Ectodermal cell (in vitro differentiated cells): Measurements from ENCODE around the gene EPAS1.

ENCODE experiments used
- H3K27ac ChIP-seq: 2 replicates; pipeline ENCODE4 v1.7.0; 2013; ENCODE audit warnings: mild to moderate bottlenecking, low read depth, low read length; ENCODE audit not compliant: insufficient read depth, poor library complexity, severe bottlenecking
- H3K27me3 ChIP-seq: 2 replicates; pipeline ENCODE4 v1.7.0; 2013; ENCODE audit warnings: mild to moderate bottlenecking, low read length; ENCODE audit not compliant: insufficient read depth, control insufficient read depth, poor library complexity, severe bottlenecking
- H3K36me3 ChIP-seq: one replicate; pipeline ENCODE4 v1.7.0; 2013; ENCODE audit warnings: low read length; ENCODE audit not compliant: control insufficient read depth, insufficient read depth
- H3K4me1 ChIP-seq: one replicate; pipeline ENCODE4 v1.7.0; 2013; ENCODE audit warnings: low read length; ENCODE audit not compliant: control insufficient read depth, insufficient read depth
- H3K4me3 ChIP-seq: 2 replicates; pipeline ENCODE4 v1.7.0; 2013; ENCODE audit warnings: low read depth, low read length, control low read depth; ENCODE audit not compliant: insufficient read depth
- H3K9me3 ChIP-seq: 2 replicates; pipeline ENCODE4 v1.7.0; 2013; ENCODE audit warnings: mild to moderate bottlenecking, low read length, moderate library complexity; ENCODE audit not compliant: control insufficient read depth
- WGBS, 2 experiments: methylation state at CpG; one replicate each; pipeline ENCODE4 v1.1.7; 2013; ENCODE audit warnings: missing lambda C conversion rate in 2 of 2; 5-methylcytosine and 5-hydroxymethylcytosine counted together

EPAS1 gene

DNA sequence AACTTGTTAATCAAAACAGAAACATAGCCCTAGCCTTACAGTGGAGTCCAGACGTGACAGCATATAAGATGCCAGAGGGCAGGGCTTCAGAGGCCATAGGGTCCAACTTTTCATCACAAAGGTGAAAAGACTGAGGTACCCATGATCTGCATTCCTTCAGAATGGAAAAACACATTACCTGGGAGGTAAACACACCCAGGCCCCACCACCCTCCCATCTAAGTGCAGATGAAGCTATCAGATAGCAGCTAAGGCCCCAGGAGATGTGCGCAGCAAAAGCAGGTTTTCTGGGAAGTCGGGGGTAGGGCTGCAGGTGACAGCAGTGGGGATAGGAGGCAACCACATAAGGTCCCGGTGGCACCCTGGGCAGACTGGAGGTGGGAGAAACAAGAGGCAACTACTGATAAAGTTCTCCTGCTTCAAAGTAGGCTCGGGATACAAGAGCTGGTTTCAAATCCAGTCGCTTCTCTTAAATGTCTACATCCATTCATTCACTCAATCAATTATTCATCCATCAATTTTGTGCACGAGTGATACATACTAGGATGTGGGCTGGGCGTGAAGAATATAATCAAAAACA lies 107.1 kb downstream of the EPAS1 start:
- WGBS, 2 experiments, result 92 to 97% methylated on average over 8 of the region's 8 CpGs
- Histone ChIP-seq H3K36me3 (no peaks in the 10 kb centered on the region), H3K27ac (no peak overlapping the region), H3K4me3 (no peak overlapping the region), H3K4me1 (peaks cover 7% of the 10 kb centered on the region), H3K9me3 (no peaks in the 10 kb centered on the region), H3K27me3 (no peaks in the 10 kb centered on the region)

DNA sequence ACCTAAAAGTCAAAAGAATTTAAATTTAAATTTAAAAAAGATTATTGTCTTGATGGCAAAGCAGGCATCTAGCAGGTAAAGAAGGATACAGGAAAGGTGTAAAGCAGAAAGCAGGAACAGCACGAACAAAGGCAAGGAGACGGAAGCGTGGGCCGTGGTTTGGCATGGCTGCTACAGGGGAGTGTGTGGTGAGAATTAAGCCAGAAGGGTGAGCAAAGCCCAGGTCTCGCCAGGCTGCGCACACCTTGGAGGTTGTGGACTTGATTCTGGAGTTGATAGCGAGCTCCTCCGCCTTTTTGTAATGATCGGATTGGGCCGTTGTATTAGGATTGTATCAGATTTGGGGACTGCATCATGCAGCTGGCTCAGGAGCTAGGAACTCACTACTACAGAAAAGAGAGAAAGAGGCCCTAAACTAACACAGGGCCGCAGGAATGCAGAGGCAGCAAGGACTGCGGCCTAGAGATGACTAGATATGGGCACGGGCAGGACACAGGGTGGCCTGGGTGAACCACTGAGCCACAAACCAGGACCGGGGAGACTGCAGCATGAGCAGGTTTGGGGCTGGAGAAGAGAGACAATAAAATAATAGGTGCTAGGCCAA lies 110.7 kb downstream of the EPAS1 start:
- H3K27ac ChIP-seq, result no peak overlapping the region
- no peaks in the 10 kb centered on the region for H3K9me3 ChIP-seq
- no peaks in the 10 kb centered on the region for H3K27me3 ChIP-seq
- H3K4me1 ChIP-seq, result peaks cover 12% of the 10 kb centered on the region
- H3K4me3 ChIP-seq, result no peak overlapping the region
- H3K36me3 ChIP-seq, result no peaks in the 10 kb centered on the region
- WGBS, 2 experiments, result 93 to 96% methylated on average over 14 of the region's 14 CpGs

DNA sequence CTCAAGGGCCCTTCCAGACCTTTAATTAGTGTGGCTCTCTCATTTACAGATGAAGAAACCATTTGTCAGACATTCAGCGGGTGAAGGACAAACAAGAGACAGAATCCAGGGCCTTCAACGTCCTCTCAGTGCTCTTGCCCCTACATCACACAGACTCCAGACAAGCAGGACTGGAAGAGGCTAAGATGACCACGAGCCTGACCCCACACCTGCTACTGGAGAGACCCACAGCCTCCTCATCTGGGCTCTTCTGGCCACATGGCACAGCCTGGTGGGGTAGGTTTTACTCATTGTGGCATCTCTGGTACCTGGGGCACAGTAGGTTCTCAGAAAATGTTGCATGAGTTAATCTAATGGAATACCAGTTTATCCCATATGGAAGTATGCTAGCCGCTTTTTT lies 112.5 kb downstream of the EPAS1 start:
- Histone ChIP-seq H3K4me1 (peaks cover 12% of the 10 kb centered on the region), H3K27ac (no peak overlapping the region), H3K9me3 (no peaks in the 10 kb centered on the region), H3K4me3 (no peak overlapping the region), H3K36me3 (no peaks in the 10 kb centered on the region), H3K27me3 (no peaks in the 10 kb centered on the region)
- WGBS, 2 experiments, result 77 to 83% methylated on average over 4 of the region's 4 CpGs

DNA sequence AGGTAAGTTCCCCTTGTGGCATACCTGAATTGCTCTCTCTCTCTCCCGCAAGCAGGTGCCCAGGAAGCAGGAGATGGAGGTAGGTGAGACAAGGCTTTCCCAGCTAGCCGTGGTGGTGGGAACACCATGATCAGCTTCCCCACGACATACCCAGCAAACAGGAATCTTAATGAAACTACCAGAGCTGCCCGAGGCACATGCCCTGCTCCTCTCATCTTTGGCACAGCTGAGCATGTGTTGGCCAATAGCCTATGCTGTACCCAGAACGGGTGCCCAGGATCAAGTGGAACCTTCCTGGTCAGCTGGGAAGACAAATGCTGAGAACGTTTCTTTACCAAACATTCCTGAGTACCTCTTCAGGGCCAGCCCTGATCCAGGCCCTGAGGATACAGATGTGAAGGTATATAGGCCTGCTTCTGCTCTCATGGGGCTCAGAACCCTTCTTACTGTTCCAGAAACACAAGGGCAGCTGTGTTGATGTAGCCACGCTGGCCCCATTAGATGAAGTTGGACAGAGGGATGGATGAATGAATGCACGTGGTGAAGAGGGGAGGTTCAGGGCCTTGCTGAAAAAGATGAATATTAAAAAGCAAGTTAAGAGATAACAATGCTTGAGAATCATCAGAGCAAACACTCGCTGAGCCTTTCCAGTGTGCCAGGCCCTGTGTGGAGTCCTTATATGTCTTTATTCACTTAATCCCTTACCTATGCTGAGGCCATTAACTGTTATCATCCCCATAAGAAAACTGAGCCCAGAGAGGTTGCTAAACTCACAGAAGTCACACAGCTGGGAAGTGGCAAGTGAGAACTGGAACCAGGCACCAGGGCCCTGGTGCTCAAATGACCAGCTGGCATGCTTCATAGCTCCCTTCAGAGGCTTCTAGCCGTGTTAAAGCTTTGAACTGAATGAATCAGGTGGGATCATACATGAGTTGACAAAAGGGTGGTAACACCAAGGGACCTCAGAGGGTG lies 113.4 kb downstream of the EPAS1 start:
- no peaks in the 10 kb centered on the region for H3K36me3 ChIP-seq
- 91 to 94% methylated on average over 10 of the region's 10 CpGs for WGBS, 2 experiments

DNA sequence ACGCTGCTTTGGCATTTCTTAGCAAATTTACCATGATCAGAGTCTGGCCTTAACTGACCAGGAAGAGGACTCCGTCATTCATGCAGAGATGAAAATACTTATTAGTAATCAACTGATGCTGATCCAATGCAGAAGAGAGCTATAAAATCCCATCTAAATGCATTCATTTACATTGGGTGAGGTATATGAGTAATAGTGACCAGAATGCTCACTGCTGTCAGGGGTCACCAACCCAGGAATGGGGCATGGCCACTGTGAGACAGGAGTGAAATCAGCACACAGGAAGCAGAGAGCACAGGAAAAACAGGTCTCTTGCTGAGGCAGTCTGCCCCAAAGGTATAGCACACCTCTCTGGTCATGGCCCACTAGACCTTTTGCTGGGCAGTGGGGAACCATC lies 114.0 kb downstream of the EPAS1 start:
- 93 to 100% methylated on average over 1 to 2 of the region's 2 CpGs for WGBS, 2 experiments
- H3K4me1 ChIP-seq, result peaks cover 12% of the 10 kb centered on the region

More for the DNA sequence above, 113.4 kb downstream of the EPAS1 start:
- H3K9me3 ChIP-seq, result no peaks in the 10 kb centered on the region
- peaks cover 12% of the 10 kb centered on the region for H3K4me1 ChIP-seq
- no peaks in the 10 kb centered on the region for H3K27me3 ChIP-seq
- no peak overlapping the region for H3K27ac ChIP-seq
- H3K4me3 ChIP-seq, result no peak overlapping the region

DNA sequence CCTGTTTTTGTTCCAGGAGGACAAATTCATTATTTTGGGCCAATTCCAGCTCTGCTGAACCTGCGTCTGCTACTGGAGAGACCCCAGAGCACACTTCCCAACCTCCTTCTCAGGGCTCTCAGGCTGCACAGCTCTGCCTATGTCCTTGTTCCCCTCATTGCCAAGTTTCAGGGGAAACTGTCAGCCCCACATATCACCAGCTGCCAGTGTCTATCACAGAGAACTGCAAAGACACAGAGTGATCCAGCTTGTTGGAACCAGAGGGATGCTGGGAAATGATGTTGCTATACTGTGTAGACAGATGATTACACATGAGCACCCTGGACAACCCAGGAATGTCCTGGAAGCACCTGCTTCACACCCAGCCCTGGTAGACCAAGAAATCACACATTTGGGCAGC lies 114.8 kb downstream of the EPAS1 start:
- peaks cover 12% of the 10 kb centered on the region for H3K4me1 ChIP-seq
- 84 to 92% methylated on average over 1 of the region's 1 CpG for WGBS, 2 experiments
- H3K36me3 ChIP-seq, result no peaks in the 10 kb centered on the region
- H3K27ac ChIP-seq, result no peak overlapping the region
- no peak overlapping the region for H3K4me3 ChIP-seq
- H3K9me3 ChIP-seq, result peaks cover 2% of the 10 kb centered on the region
- H3K27me3 ChIP-seq, result no peaks in the 10 kb centered on the region

More for the DNA sequence above, 114.0 kb downstream of the EPAS1 start:
- H3K27ac ChIP-seq, result no peak overlapping the region
- H3K27me3 ChIP-seq, result no peaks in the 10 kb centered on the region
- H3K9me3 ChIP-seq, result no peaks in the 10 kb centered on the region
- no peaks in the 10 kb centered on the region for H3K36me3 ChIP-seq
- no peak overlapping the region for H3K4me3 ChIP-seq

DNA sequence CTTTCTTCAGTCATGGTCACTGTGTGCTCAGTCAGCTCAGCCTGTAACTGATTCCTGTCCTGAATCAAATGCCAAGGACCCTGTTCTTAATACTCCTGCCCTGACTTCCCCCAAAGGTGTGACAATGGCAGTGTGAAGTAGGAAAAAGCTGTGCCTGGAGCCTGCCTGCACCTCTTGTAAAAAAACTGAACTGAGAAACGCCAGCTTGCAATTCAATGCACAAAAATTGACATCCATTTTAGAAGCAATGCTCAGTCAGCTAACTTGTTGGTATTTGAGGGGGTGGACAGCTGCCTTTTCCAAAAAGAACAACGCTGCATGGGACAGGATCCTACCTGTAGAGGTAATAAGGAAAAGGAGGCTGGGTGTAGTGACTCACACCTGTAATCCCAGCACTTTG lies 115.9 kb downstream of the EPAS1 start:
- Histone ChIP-seq H3K27ac (no peak overlapping the region), H3K36me3 (no peaks in the 10 kb centered on the region), H3K27me3 (no peaks in the 10 kb centered on the region), H3K4me3 (no peak overlapping the region), H3K4me1 (peaks cover 12% of the 10 kb centered on the region), H3K9me3 (peaks cover 2% of the 10 kb centered on the region)
- WGBS, 2 experiments, result 83 to 100% methylated on average over 2 of the region's 2 CpGs

DNA sequence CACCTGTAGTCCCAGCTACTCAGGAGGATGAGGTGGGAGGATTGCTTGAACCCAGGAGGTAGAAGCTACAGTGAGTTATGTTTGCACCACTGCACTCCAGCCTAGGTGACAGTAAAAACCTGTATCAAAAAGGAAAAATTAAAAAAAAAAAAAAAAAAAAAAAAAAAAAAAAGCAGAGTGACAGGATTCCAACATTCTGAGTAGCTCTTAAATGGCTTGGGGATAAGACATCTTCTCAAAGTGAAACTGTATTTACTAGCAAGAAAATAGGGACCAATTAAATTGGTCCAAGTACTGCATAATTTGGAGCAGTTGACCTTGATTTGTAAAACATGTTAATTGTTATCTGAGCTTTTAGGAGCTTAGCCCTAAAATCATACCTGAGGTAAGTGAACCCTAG lies 116.4 kb downstream of the EPAS1 start:
- no peak overlapping the region for H3K4me3 ChIP-seq
- H3K27me3 ChIP-seq, result no peaks in the 10 kb centered on the region
- H3K27ac ChIP-seq, result no peak overlapping the region
- H3K36me3 ChIP-seq, result no peaks in the 10 kb centered on the region
- H3K4me1 ChIP-seq, result peaks cover 11% of the 10 kb centered on the region
- peaks cover 2% of the 10 kb centered on the region for H3K9me3 ChIP-seq

DNA sequence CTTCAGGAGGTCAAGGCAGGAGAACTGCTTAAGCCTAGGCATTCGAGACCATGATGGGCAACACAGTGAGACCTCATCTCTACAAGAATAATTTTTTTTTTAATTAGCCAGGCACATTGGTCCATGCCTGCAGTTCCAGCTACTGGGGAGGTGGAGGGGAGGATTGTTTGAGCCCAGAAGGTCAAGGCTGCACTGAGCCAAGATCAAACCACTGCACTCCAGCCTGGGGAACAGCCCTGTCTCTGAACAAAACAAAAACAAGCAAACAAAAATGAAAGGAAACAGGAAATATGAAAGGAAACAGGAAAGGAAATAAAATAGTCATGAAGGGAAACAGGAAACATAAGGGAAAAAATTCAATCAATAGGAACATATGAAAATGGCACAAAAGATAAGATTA lies 117.5 kb downstream of the EPAS1 start:
- no peaks in the 10 kb centered on the region for H3K36me3 ChIP-seq
- WGBS, 2 experiments, result 87 to 94% methylated on average over 1 of the region's 1 CpG
- H3K27me3 ChIP-seq, result no peaks in the 10 kb centered on the region
- no peak overlapping the region for H3K27ac ChIP-seq
- H3K9me3 ChIP-seq, result peaks cover 2% of the 10 kb centered on the region
- H3K4me1 ChIP-seq, result peaks cover under 1% of the 10 kb centered on the region
- H3K4me3 ChIP-seq, result no peak overlapping the region

DNA sequence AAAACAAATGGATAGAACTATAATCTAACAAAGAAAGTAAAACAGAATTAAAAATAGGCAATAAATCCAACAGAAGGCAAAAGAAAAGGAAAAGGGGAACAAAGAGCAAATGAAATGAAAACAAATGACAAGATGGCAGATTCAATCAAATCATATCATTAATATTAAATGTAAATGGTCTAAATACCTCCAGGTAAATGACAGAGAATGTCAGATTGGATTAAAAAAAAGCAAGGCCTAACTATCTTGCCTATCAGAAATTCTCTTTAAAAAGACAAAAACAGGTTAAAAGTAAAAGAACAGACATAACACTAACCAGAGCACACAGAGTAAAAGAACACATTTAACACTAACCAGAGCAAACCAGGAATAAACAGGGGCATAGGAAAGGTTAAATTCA lies 119.1 kb downstream of the EPAS1 start:
- peaks cover 2% of the 10 kb centered on the region for H3K9me3 ChIP-seq
- no peaks in the 10 kb centered on the region for H3K36me3 ChIP-seq
- no peak overlapping the region for H3K27ac ChIP-seq
- H3K4me1 ChIP-seq, result no peaks in the 10 kb centered on the region
- H3K27me3 ChIP-seq, result no peaks in the 10 kb centered on the region
- H3K4me3 ChIP-seq, result no peak overlapping the region
